PC-9 (cell line): ENCODE data around the gene TRAPPC3L. TPM values are rescaled to one million over a fixed set of nuclear protein-coding genes. Genes with fewer than 3 reads are reported as not detected.

Experiments
- BruUV-seq: library from RNA; stranded (reverse); fragments of 400-500 nt; replicated peaks from 2 replicates; lab custom pipeline; 2021; lab: Mats Ljungman, UMichigan
- CTCF ChIA-PET: fragments of 300-600 bp; sonication (Branson Sonifier 250); formaldehyde crosslinking; loops from one replicate; lab custom pipeline; 2022; ENCODE audit warnings: antibody characterized with exemption; lab: Charles Lee
- POLR2A ChIA-PET: fragments of 300-600 bp; sonication (Branson Sonifier 250); formaldehyde crosslinking; loops from one replicate; lab custom pipeline; 2022; ENCODE audit warnings: antibody characterized with exemption; ENCODE audit not compliant: unreplicated experiment; lab: Charles Lee
- DNase-seq, 2 experiments: peaks; one replicate each; pipeline versions ENCODE4 v3.0.0 to v3.0.0-alpha.2; 2015 to 2022; ENCODE audit warnings: mixed read lengths in 1 of 2
- H2AFZ ChIP-seq: fragments of 200-600 bp; sonication (generic); 2 replicates; pipeline ENCODE4 v1.8.1; 2017; ENCODE audit warnings: antibody characterized with exemption
- H3F3A ChIP-seq: fragments of 200-600 bp; sonication (generic); 2 replicates; pipeline ENCODE4 v1.8.1; 2017; ENCODE audit warnings: antibody characterized with exemption, mild to moderate bottlenecking, low read depth; ENCODE audit not compliant: insufficient read depth
- H3K27ac ChIP-seq: fragments of 200-600 bp; sonication (generic); 2 replicates; pipeline ENCODE4 v1.6.1; 2016; ENCODE audit warnings: mixed run types
- H3K27me3 ChIP-seq: fragments of 200-600 bp; sonication (generic); 2 replicates; pipeline ENCODE4 v1.6.1; 2016; ENCODE audit warnings: low read depth, mixed run types; ENCODE audit not compliant: insufficient read depth
- H3K36me3 ChIP-seq: fragments of 200-600 bp; sonication (generic); 2 replicates; pipeline ENCODE4 v1.6.1; 2016; ENCODE audit warnings: low read depth, mixed run types
- H3K4me1 ChIP-seq: fragments of 200-600 bp; sonication (generic); replicated peaks from 2 replicates; pipeline ENCODE4 v1.6.1; 2016; ENCODE audit warnings: mixed run types; ENCODE audit not compliant: insufficient read depth
- H3K4me2 ChIP-seq: fragments of 200-600 bp; sonication (generic); 2 replicates; pipeline ENCODE4 v1.6.1; 2017; ENCODE audit warnings: mixed run types
- H3K4me3 ChIP-seq: fragments of 200-600 bp; sonication (generic); 2 replicates; pipeline ENCODE4 v1.6.1; 2016; ENCODE audit warnings: mixed run types
- H3K79me2 ChIP-seq: fragments of 200-600 bp; sonication (generic); 2 replicates; pipeline ENCODE4 v1.6.1; 2017; ENCODE audit warnings: low read depth, mixed run types
- H3K9me2 ChIP-seq: fragments of 200-600 bp; sonication (generic); 2 replicates; pipeline ENCODE4 v1.8.1; 2017; ENCODE audit warnings: mild to moderate bottlenecking; ENCODE audit not compliant: insufficient read depth
- H3K9me3 ChIP-seq: fragments of 200-600 bp; sonication (generic); 2 replicates; pipeline ENCODE4 v1.8.1; 2016; ENCODE audit warnings: low read depth; ENCODE audit not compliant: insufficient read depth
- H4K20me1 ChIP-seq: fragments of 200-600 bp; sonication (generic); 2 replicates; pipeline ENCODE4 v1.8.1; 2017; ENCODE audit not compliant: insufficient read depth
- EZH2 ChIP-seq: fragments of 200-600 bp; sonication (generic); IDR thresholded peaks from 2 replicates; pipeline ENCODE4 v1.8.0; 2017; ENCODE audit warnings: antibody characterized with exemption, low read depth
- intact Hi-C: fragments of 100-400 bp; cut with micrococcal nuclease; formaldehyde crosslinking; loops from one replicate; pipeline ENCODE4 v1.10.0; 2022; ENCODE audit not compliant: unreplicated experiment
- total RNA-seq: library from RNA; stranded (reverse); gene quantifications from 2 replicates; pipeline ENCODE4 v1.2.3, GENCODE V29; 2021
- TF ChIP-seq, protein P1 (sequence below): fragments of 200-600 bp; sonication (generic); conservative IDR thresholded peaks from 2 replicates; pipeline ENCODE4 v1.6.1; 2017; ENCODE audit warnings: mixed run types, antibody characterized with exemption, mild to moderate bottlenecking, moderate library complexity

TRAPPC3L gene
- total RNA-seq, 1 experiment from 2014 or later, result not detected

DNA sequence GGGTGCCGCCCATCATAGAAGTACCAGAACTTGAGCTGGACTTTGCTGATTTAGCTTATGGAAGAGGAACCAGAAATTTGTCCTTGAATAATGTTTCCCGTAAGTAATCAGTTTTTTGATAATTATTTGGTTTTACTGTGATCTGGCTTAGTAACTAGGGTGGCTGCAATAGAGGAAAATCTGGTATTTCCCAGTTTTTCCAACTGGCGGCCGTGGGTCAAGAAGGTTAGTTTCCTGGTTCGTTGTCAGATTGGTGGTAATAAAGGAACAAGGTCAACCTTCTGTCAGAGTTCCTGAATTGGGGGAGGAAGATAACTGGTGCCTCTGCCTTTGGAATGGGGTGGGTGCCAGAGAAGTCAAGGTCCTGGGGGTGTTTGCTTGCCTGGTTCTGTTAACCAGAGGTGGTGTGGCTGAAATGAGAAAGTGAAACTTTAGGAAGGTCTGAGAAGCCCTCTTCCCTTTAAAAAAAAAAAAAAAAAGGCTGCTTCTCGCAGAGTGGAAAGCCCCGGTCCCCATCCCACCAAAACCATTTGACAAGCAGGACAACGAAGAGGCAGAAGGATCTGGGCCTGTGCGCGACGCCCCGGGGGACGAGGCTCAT lies 84.1 kb downstream of the TRAPPC3L start, which contains the start of gene CALHM6:
TSS of gene CALHM6 (plus strand) at position 45 of the 601 bp plus-strand sequence. CDS start at position 600, 555 bp downstream.
- ChIA-PET POLR2A (no interaction called here), CTCF (no interaction called here)
- Histone ChIP-seq H3F3A (no peaks in the 10 kb centered on the region), H3K4me3 (peak within 1 kb of the TSS; percentile 35; the same call in 1 of the 2 replicates), H3K27me3 (peaks cover 28% of the 10 kb centered on the region; the same call in 1 of the 2 replicates), H3K9me2 (no peaks in the 10 kb centered on the region), H4K20me1 (no peaks in the 10 kb centered on the region), H2AFZ (0 out of 2 replicates have a peak within 1 kb of the TSS, but pooled peaks have one; percentile 53), H3K4me2 (peak within 1 kb of the TSS; percentile 63), H3K79me2 (no peaks in the 10 kb centered on the region), H3K36me3 (no peaks in the 10 kb centered on the region), H3K4me1 (no peaks in the 10 kb centered on the region), H3K27ac (no peak within 1 kb of the TSS), H3K9me3 (no peaks in the 10 kb centered on the region)
- no peak for DNase-seq
- no peak for TF ChIP-seq EZH2
- TF ChIP-seq, protein P1, sequence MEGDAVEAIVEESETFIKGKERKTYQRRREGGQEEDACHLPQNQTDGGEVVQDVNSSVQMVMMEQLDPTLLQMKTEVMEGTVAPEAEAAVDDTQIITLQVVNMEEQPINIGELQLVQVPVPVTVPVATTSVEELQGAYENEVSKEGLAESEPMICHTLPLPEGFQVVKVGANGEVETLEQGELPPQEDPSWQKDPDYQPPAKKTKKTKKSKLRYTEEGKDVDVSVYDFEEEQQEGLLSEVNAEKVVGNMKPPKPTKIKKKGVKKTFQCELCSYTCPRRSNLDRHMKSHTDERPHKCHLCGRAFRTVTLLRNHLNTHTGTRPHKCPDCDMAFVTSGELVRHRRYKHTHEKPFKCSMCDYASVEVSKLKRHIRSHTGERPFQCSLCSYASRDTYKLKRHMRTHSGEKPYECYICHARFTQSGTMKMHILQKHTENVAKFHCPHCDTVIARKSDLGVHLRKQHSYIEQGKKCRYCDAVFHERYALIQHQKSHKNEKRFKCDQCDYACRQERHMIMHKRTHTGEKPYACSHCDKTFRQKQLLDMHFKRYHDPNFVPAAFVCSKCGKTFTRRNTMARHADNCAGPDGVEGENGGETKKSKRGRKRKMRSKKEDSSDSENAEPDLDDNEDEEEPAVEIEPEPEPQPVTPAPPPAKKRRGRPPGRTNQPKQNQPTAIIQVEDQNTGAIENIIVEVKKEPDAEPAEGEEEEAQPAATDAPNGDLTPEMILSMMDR, result no peak
- BruUV-seq, result no TSS peak
- intact Hi-C loops, result no loop called here

GRCh38 chr6:116459927-116460326 lies 85.6 kb downstream of the TRAPPC3L start:
- no peaks in the 10 kb centered on the region for H3K36me3 ChIP-seq
- H3K27me3 ChIP-seq, result peaks cover 28% of the 10 kb centered on the region; the same call in 1 of the 2 replicates
- TF ChIP-seq, protein P1, result no peak
- no peak for TF ChIP-seq EZH2
- H3F3A ChIP-seq, result no peaks in the 10 kb centered on the region
- intact Hi-C loops, result no loop called here
- DNase-seq, result no peak
- H3K4me2 ChIP-seq, result no peak overlapping the region
- ChIA-PET CTCF (no interaction called here), POLR2A (no interaction called here)
- H3K4me3 ChIP-seq, result no peak overlapping the region
- no peaks in the 10 kb centered on the region for H3K9me2 ChIP-seq
- H3K27ac ChIP-seq, result no peak overlapping the region
- H3K4me1 ChIP-seq, result no peaks in the 10 kb centered on the region
- no peaks in the 10 kb centered on the region for H3K9me3 ChIP-seq
- no peaks in the 10 kb centered on the region for H4K20me1 ChIP-seq
- no TSS peak for BruUV-seq
- no peak overlapping the region for H2AFZ ChIP-seq
- no peaks in the 10 kb centered on the region for H3K79me2 ChIP-seq

DNA sequence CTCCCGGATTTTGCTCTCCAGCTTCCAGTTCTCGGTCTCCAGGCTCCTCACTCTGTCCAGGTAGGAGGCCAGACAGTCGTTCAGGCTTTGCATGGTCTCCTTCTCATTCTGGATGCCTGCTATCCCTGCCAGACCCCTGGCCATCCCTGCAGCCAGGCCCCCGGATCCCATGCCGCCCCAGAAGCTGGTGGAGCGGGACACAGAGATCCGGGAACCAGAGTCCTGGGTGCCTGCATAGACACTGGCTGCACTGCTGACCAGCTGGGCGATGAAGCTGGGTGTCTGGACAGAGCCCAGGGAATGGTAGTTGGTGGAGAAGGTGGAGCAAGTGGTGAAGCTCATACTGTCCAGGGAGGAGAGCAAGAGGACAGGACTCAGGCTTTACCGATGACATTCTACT lies 87.2 kb downstream of the TRAPPC3L start:
- Histone ChIP-seq H3K4me1 (no peaks in the 10 kb centered on the region), H3K27me3 (peaks cover 19% of the 10 kb centered on the region; the same call in 1 of the 2 replicates), H3F3A (no peaks in the 10 kb centered on the region), H3K4me2 (no peak overlapping the region), H3K4me3 (no peak overlapping the region), H2AFZ (no peak overlapping the region), H3K36me3 (no peaks in the 10 kb centered on the region), H3K27ac (no peak overlapping the region), H3K79me2 (no peaks in the 10 kb centered on the region), H4K20me1 (no peaks in the 10 kb centered on the region), H3K9me3 (no peaks in the 10 kb centered on the region), H3K9me2 (no peaks in the 10 kb centered on the region)
- intact Hi-C loops, result no loop called here
- no peak for DNase-seq
- no TSS peak for BruUV-seq
- POLR2A ChIA-PET, result interaction anchor here (0.6 kb wide), 1 partner anchor 35 kb away, joined by 3 read pairs; no protein-coding TSS in a partner anchor
- TF ChIP-seq, protein P1, result no peak
- no peak for TF ChIP-seq EZH2
- CTCF ChIA-PET, result no interaction called here
